AG09309 (cell line): ENCODE measurements around the gene THAP7.

ENCODE experiments used
- DNase-seq: peaks from one replicate; pipeline ENCODE4 v3.0.0-alpha.2; 2010; ENCODE audit warnings: low read depth
- H3K4me3 ChIP-seq: 2 replicates; pipeline ENCODE4 v1.5.1; 2011; ENCODE audit warnings: mild to moderate bottlenecking, low read depth, low read length, moderate library complexity; ENCODE audit not compliant: control insufficient read depth
- TF ChIP-seq, protein P1 (sequence below): IDR thresholded peaks from 2 replicates; pipeline ENCODE4 v1.5.1; 2011; ENCODE audit warnings: mild to moderate bottlenecking, low read depth, low read length, inconsistent platforms; ENCODE audit not compliant: insufficient read depth, control insufficient read depth; ENCODE audit errors: missing control alignments

The THAP7 gene

DNA sequence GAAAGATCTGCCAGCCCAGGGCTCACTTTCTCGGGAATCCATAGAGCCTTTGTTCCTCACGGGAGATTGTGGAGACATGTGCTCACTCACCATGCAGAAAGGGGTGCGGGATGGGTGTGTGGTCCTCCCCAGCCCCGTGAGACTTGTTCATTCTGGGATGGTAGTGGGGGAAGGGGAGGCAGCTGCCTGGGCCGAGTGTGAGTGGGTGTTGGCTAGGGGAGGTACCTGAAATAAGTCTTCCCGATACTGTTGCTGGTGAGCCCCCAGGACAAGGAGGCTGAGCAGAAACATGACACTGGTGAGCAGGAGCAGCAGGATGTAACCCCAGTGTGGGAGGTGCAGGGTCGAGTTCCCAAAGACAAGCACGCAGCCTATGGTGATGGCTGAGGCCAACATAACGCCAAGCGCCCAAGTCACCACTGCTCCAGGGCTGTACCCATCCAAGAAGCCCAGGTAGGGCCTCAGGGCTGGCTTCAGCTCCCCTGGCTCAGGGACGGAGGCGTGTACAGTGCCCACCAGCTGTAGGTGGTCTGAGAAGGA is 27.6 kb upstream of the THAP7 start:
- H3K4me3 ChIP-seq: no peak overlapping the region
- TF ChIP-seq, protein P1, sequence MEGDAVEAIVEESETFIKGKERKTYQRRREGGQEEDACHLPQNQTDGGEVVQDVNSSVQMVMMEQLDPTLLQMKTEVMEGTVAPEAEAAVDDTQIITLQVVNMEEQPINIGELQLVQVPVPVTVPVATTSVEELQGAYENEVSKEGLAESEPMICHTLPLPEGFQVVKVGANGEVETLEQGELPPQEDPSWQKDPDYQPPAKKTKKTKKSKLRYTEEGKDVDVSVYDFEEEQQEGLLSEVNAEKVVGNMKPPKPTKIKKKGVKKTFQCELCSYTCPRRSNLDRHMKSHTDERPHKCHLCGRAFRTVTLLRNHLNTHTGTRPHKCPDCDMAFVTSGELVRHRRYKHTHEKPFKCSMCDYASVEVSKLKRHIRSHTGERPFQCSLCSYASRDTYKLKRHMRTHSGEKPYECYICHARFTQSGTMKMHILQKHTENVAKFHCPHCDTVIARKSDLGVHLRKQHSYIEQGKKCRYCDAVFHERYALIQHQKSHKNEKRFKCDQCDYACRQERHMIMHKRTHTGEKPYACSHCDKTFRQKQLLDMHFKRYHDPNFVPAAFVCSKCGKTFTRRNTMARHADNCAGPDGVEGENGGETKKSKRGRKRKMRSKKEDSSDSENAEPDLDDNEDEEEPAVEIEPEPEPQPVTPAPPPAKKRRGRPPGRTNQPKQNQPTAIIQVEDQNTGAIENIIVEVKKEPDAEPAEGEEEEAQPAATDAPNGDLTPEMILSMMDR: no peak
- DNase-seq: no peak

GRCh38 chr22:21028277-21029251 is 26.6 kb upstream of the THAP7 start:
- H3K4me3 ChIP-seq: no peak overlapping the region
- DNase-seq: no peak
- TF ChIP-seq, protein P1: no peak

- TF ChIP-seq, protein P1: no peak
- no peak for DNase-seq
Observed at GRCh38 chr22:21026783-21027692, 25.1 kb upstream of the THAP7 start.

DNA sequence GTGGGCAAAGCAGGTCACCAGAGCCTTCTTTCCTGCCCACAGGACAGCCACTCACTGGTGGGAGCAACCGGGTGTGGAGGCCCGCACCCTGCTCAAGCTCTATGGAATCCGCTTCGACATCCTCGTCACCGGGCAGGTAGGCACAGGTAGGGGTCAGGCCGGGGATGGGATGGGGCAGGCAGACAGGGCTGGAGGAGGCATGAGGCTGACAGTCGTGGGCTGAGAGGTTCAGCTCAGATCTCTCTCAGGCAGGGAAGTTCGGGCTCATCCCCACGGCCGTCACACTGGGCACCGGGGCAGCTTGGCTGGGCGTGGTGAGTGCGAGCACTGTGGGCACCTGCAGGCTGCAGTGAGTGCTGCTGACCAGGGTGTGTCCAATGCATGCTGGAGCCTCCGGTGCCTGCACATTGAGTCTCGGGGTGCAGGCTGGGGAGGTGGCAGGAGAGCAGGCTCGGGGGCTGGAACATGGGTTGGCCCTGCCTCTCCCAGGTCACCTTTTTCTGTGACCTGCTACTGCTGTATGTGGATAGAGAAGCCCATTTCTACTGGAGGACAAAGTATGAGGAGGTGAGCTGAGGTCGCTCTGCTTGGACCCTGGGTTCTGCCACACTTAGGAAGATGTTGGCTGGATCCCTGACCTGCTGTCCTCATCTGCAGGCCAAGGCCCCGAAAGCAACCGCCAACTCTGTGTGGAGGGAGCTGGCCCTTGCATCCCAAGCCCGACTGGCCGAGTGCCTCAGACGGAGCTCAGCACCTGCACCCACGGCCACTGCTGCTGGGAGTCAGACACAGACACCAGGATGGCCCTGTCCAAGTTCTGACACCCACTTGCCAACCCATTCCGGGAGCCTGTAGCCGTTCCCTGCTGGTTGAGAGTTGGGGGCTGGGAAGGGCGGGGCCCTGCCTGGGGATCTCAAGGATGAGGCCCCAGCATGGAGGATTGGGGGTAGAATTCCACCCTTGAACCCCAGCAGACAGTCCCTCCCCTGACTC is 24.1 kb upstream of the THAP7 start:
- TF ChIP-seq, protein P1: no peak
- DNase-seq: no peak
- H3K4me3 ChIP-seq: no peak overlapping the region

More at GRCh38 chr22:21026783-21027692, 25.1 kb upstream of the THAP7 start:
- no peak overlapping the region for H3K4me3 ChIP-seq

DNA sequence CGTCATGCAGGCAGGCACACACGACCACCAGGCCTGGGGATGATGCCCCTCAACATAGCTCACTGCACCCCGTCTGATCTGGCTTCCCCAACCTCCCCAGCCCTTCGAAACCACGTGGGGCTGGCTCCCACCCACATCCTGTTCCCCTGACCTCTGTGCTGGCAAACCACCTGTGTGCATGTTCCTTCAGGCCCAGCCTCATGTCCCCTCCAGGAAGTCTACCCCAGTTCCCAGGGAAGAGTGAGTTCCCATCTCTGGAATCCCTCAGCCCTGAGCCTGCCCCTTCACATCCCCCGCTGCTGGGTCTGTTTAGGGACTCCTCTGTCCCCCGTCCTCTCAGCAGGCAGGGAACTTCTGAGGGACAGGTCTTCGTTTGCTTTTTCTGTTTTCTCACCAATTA is 23.3 kb upstream of the THAP7 start:
- TF ChIP-seq, protein P1: no peak
- H3K4me3 ChIP-seq: no peak overlapping the region
- no peak for DNase-seq
